Left lung (tissue), 10 donors: Measurements from ENCODE around the gene ITIH4. TPM values are rescaled to one million over a fixed set of nuclear protein-coding genes. Genes with fewer than 3 reads are reported as not detected.
A peak's percentile ranks its signal among the peaks of the same experiment; 100 is the strongest.

ENCODE experiments used
- ATAC-seq: fragments of 200-7000 bp; cut with Tn5 transposase; one replicate; pipeline ENCODE4 v1.9.1; 2020; ENCODE audit warnings: moderate library complexity
- DNase-seq, 4 donors: peaks; one replicate each; pipeline ENCODE4 v3.0.0-alpha.2; 2013 to 2020
- H3K27ac ChIP-seq, 2 donors: fragments of 200-600 bp; sonication (generic) in 1 of 2; one replicate each; pipeline versions ENCODE4 v1.5.0 to v1.8.0; 2020 to 2021
- H3K27me3 ChIP-seq, 2 donors: fragments of 200-600 bp; sonication (generic) in 1 of 2; one replicate each; pipeline versions ENCODE4 v1.5.0 to v1.8.0; 2020 to 2021
- H3K36me3 ChIP-seq, 2 donors: fragments of 200-600 bp; sonication (generic) in 1 of 2; one replicate each; pipeline versions ENCODE4 v1.5.0 to v1.8.0; 2020 to 2021
- H3K4me1 ChIP-seq, 2 donors: fragments of 200-600 bp; one replicate each; pipeline ENCODE4 v1.8.0; 2021
- H3K4me3 ChIP-seq, 2 donors: fragments of 200-600 bp; sonication (generic) in 1 of 2; one replicate each; pipeline versions ENCODE4 v1.5.0 to v1.8.0; 2020 to 2021; ENCODE audit warnings: mild to moderate bottlenecking in 1 of 2
- H3K9me3 ChIP-seq, 2 donors: fragments of 200-600 bp; sonication (generic) in 1 of 2; one replicate each; pipeline versions ENCODE4 v1.5.0 to v1.8.0; 2020 to 2021
- intact Hi-C, 2 donors: fragments of 100-400 bp; cut with DNase I; formaldehyde crosslinking; loops; one replicate each; pipeline versions ENCODE4 v1.11.2 to v1.14.2; 2022
- polyA plus RNA-seq, 6 donors: library from polyadenylated mRNA; unstranded; fragments of 120-200 nt; gene quantifications; one replicate each; pipeline ENCODE4 v1.2.1, GENCODE V29; 2013; ENCODE audit not compliant: insufficient read length in 6 of 6
- total RNA-seq, 2 donors: library from RNA; stranded (reverse); fragmentation: NEBNext Ultra II Directional; extraction: Animal tissue kit (Norgen Biotek cat#: 25700); gene quantifications; one replicate each; pipeline ENCODE4 v1.2.1, GENCODE V29; 2021
- TF ChIP-seq, protein P1 (sequence below), 2 donors: fragments of 200-600 bp; sonication (generic) in 1 of 2; IDR thresholded peaks; one replicate each; pipeline versions ENCODE4 v1.5.0 to v1.8.0; 2021; ENCODE audit warnings: antibody characterized with exemption in 2 of 2
- donor health status: DM: no; HTN: yes; CAD: no.
- donor health status: DM: no; HTN: no; CAD: no.

ITIH4 gene
- total and polyA plus RNA-seq, 8 donors: 7.7 to 16.3 (median 9.8) TPM

DNA sequence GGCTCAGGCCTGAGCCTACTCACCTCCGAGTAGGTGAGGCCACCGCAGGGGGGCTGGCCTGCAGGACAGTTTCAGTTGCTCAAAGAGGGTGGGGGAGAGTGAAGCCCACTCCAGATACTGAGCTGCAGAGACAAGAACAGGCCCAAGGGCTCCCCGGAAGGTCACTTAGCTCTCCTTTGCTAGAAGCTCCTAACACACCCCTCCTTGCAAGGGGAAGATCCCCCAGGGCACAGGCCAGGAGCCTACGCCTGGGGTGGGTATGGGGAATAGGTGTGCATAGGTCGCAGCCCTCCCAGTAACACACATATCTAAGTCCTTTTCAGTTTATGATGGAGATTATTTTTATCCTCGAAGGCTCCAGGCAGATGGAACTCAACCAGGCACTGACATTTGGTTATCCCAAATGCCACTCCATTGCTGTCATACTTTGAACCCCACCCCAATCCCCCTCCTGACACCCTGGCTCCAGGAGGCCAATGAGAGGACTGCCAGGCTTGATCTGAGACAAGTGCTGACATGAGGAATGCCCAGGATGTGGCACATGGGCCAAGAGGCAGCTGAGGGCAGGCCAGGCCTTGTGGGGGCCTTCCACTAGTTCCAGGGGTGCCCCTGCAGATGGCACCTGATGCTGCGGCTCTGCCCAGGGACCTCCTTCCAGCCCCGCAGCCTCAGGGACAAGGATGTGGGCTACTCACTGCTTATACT lies 5.4 kb upstream of the ITIH4 start:
- H3K4me1 ChIP-seq: peaks cover 0 to 3% of the 10 kb centered on the region in 2 donors
- DNase-seq (peak in 1 of 4 donors; percentile 54), ATAC-seq (no peak)
- TF ChIP-seq, protein P1, sequence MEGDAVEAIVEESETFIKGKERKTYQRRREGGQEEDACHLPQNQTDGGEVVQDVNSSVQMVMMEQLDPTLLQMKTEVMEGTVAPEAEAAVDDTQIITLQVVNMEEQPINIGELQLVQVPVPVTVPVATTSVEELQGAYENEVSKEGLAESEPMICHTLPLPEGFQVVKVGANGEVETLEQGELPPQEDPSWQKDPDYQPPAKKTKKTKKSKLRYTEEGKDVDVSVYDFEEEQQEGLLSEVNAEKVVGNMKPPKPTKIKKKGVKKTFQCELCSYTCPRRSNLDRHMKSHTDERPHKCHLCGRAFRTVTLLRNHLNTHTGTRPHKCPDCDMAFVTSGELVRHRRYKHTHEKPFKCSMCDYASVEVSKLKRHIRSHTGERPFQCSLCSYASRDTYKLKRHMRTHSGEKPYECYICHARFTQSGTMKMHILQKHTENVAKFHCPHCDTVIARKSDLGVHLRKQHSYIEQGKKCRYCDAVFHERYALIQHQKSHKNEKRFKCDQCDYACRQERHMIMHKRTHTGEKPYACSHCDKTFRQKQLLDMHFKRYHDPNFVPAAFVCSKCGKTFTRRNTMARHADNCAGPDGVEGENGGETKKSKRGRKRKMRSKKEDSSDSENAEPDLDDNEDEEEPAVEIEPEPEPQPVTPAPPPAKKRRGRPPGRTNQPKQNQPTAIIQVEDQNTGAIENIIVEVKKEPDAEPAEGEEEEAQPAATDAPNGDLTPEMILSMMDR (IDR thresholded peaks at IDR 0.05): no peak
- H3K27ac ChIP-seq: no peak overlapping the region
- H3K9me3 ChIP-seq: no peaks in the 10 kb centered on the region
- H3K36me3 ChIP-seq: peaks cover 0 to 75% of the 10 kb centered on the region in 2 donors
- no peak overlapping the region for H3K4me3 ChIP-seq
- H3K27me3 ChIP-seq: no peaks in the 10 kb centered on the region
- intact Hi-C loops: no loop called here

DNA sequence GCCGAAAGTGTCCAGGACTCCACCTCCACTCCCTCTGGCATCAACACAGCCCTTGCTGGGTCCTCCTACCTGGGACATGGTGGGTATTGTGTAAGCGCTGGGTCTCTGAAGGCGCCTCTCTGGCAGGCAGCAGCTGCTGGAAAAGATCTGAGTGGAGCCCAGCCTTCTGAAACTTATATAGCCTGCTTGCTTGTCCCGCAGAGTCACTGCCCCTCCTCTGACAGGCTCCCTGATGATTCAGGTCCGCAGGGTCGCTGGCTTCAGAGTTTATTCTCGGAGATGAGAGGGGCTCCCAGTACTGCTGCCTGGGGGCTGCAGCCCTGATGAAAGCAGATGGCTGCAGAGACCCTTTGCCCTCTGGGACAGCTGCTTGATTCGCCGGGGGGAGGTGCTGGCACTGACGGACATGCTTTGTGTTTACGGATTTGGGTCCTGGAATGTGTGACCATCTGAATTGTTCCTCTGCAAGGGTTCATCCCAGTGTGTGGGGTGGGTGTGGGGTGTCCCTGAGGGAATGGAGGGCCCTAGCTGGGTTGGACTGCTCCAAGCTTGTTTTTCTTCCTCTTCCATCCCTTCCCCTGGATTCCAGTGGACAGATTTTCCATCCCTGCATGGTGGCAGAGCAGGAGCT lies 4.5 kb upstream of the ITIH4 start, which contains the start of gene MUSTN1:
MUSTN1 (minus strand) TSS at position 149 of the 631 bp plus-strand sequence; CDS start at position 78, 71 bp downstream.
- Histone ChIP-seq H3K4me3 (no peak within 1 kb of the TSS), H3K9me3 (no peaks in the 10 kb centered on the region), H3K36me3 (peaks cover 0 to 65% of the 10 kb centered on the region in 2 donors), H3K27ac (no peak within 1 kb of the TSS), H3K27me3 (no peaks in the 10 kb centered on the region), H3K4me1 (peaks cover 0 to 3% of the 10 kb centered on the region in 2 donors)
- TF ChIP-seq, protein P1 (IDR thresholded peaks at IDR 0.05): no peak
- intact Hi-C loops: no loop called here
- peak in 3 of 4 donors; percentile 31 to 65 (median 50) for DNase-seq
- ATAC-seq: no peak

DNA sequence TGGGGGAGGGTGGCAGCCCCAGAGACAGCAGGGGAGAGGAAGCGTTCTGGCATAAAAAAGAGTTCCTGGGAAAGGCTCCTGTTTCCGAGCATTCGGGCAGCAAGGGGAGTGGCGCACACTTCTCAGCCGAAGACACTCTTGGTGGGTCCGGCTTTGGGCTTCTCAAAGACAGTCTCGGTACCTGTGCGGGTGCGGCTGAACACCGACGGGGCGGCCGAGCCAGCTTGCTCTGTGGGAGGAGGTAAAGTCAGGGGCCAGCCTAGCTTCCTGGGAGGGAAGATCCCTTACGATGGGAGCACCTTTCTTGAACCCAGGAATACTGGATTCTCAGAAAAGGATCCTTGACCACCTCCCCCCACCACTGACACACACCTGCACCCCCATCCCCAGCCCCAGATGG lies 2.7 kb upstream of the ITIH4 start:
- Histone ChIP-seq H3K9me3 (no peaks in the 10 kb centered on the region), H3K36me3 (peaks cover 0 to 48% of the 10 kb centered on the region in 2 donors), H3K27ac (no peak overlapping the region), H3K4me1 (peaks cover 0 to 3% of the 10 kb centered on the region in 2 donors), H3K4me3 (no peak overlapping the region), H3K27me3 (no peaks in the 10 kb centered on the region)
- intact Hi-C loops: no loop called here
- DNase-seq: peak in 1 of 4 donors; percentile 59
- ATAC-seq: no peak
- TF ChIP-seq, protein P1 (IDR thresholded peaks at IDR 0.05): no peak

DNA sequence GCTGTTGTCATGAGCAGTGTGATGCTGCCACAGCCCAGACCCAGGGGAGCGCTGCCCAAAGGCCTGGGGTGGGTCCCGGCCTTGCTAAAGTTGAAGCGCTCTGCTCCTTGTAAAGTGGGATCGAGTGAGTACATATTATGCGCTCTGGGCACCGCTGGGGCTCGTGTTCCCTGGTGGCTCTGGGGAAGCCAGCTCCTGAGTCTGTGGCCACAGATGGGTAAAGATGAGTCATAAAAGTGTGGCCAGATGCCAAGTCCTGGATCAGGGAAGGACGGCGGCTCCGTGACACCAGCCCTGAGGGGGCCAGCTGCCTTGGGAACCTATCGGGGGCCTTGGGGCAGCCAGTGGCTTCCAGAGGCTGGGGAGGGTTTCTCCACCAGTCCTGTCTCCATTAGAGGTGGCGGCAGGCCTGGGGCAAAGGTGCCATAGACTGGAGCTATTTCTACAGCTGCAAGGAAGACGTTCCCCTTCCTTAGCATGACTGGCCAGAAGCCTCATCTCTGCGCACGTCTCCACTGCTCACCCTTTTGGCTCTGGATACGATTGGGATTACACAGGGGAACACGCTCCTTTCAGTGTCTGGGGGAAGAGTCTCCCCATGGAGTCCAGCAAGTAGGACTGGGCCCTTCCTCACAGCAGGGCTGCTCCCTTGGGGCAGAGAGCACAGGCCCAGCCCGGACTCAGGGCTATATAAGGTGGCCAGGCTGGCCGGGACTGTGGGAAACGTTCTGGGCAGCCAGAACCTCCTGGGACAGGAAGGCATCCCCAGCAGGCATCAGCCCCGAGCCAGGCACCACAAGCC lies 1.2 kb upstream of the ITIH4 start:
- TF ChIP-seq, protein P1 (IDR thresholded peaks at IDR 0.05): no peak
- peaks cover 0 to 3% of the 10 kb centered on the region in 2 donors for H3K4me1 ChIP-seq
- ATAC-seq (peak; percentile 24), DNase-seq (peak in 1 of 4 donors; percentile 59)
- H3K9me3 ChIP-seq: no peaks in the 10 kb centered on the region
- H3K27me3 ChIP-seq: no peaks in the 10 kb centered on the region
- no peak overlapping the region for H3K27ac ChIP-seq
- intact Hi-C loops: no loop called here
- H3K36me3 ChIP-seq: peaks cover 0 to 34% of the 10 kb centered on the region in 2 donors
- no peak overlapping the region for H3K4me3 ChIP-seq
